ENCODE results near the gene SCOC. TPM values are rescaled to one million over a fixed set of nuclear protein-coding genes. Genes with fewer than 3 reads are reported as not detected.

The SCOC gene
- total and polyA plus RNA-seq, 2 of the 13 experiments (the other 11 are each of a cell fraction or from before 2014, with no cell fraction given): 43.8 to 65.2 TPM

- TF ChIP-seq, protein P1, sequence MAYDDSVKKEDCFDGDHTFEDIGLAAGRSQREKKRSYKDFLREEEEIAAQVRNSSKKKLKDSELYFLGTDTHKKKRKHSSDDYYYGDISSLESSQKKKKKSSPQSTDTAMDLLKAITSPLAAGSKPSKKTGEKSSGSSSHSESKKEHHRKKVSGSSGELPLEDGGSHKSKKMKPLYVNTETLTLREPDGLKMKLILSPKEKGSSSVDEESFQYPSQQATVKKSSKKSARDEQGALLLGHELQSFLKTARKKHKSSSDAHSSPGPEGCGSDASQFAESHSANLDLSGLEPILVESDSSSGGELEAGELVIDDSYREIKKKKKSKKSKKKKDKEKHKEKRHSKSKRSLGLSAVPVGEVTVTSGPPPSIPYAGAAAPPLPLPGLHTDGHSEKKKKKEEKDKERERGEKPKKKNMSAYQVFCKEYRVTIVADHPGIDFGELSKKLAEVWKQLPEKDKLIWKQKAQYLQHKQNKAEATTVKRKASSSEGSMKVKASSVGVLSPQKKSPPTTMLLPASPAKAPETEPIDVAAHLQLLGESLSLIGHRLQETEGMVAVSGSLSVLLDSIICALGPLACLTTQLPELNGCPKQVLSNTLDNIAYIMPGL (CRISPR knock-in tag; IDR thresholded peaks at IDR 0.05; ENCODE audit: borderline replicate concordance in 1 of 2, low read depth in 1 of 2): no peak
- TF ChIP-seq ARID5B (CRISPR knock-in tag; IDR thresholded peaks at IDR 0.05): no peak
- no peak for TF ChIP-seq ZNF451 (CRISPR knock-in tag; IDR thresholded peaks at IDR 0.05)
- no peak for TF ChIP-seq MYNN (CRISPR knock-in tag; IDR thresholded peaks at IDR 0.05; ENCODE audit: low read depth)
- no peak for TF ChIP-seq XBP1 (CRISPR knock-in tag; IDR thresholded peaks at IDR 0.05)
- no peak for TF ChIP-seq ZNF775 (CRISPR knock-in tag; IDR thresholded peaks at IDR 0.05; ENCODE audit: borderline replicate concordance)
- TF ChIP-seq MED1 (CRISPR knock-in tag; IDR thresholded peaks at IDR 0.05): no peak
- no peak for TF ChIP-seq SIN3A (IDR thresholded peaks at IDR 0.05; ENCODE audit: borderline replicate concordance, low read depth, low read length)
- no peak for TF ChIP-seq E2F5 (CRISPR knock-in tag; conservative IDR thresholded peaks at IDR 0.05)
- TF ChIP-seq ZNF12 (CRISPR knock-in tag; IDR thresholded peaks at IDR 0.05): no peak
These were observed 15.2 kb upstream of the SCOC start (continued) for GRCh38 chr4:140358281-140358680.
